Endothelial cell of umbilical vein (primary cell): Measurements from ENCODE around the gene BRWD1. TPM values are rescaled to one million over a fixed set of nuclear protein-coding genes. Genes with fewer than 3 reads are reported as not detected.

Source experiments
- BruUV-seq: library from RNA; stranded (reverse); fragments of 400-500 nt; replicated peaks from 2 replicates; lab custom pipeline; 2021; lab: Mats Ljungman, UMichigan
- CTCF ChIA-PET: fragments of 300-600, 350-600 bp; sonication (Branson Sonifier 250); formaldehyde crosslinking; loops from one replicate; lab custom pipeline; 2021; ENCODE audit warnings: antibody characterized with exemption, inconsistent platforms; lab: Charles Lee
- POLR2A ChIA-PET: fragments of 300-600, 350-600 bp; sonication (Branson Sonifier 250); formaldehyde crosslinking; loops from one replicate; lab custom pipeline; 2021; ENCODE audit warnings: antibody characterized with exemption, inconsistent platforms; lab: Charles Lee
- DNase-seq: peaks from one replicate; pipeline ENCODE4 v3.0.0-alpha.2; 2011; ENCODE audit warnings: low read depth, low spot score
- FAIRE-seq: peaks from 2 replicates; lab custom pipeline; 2011; peaks lifted over from hg19 to GRCh38; lab: Jason Lieb, UNC
- H2AFZ ChIP-seq: 2 replicates; pipeline ENCODE4 v1.6.0; 2012; ENCODE audit warnings: low read depth, low read length, control low read depth, inconsistent platforms
- H3K27ac ChIP-seq: 2 replicates; pipeline ENCODE4 v1.5.1; 2011; ENCODE audit warnings: low read depth, mild to moderate bottlenecking, control low read depth, low read length, moderate library complexity; ENCODE audit not compliant: insufficient read depth
- H3K27me3 ChIP-seq, 2 experiments: 2 replicates each; pipeline versions ENCODE4 v1.6.0 to v1.6.1; 2011; ENCODE audit warnings: low read length in 2 of 2, mixed read lengths in 1 of 2; ENCODE audit not compliant: control insufficient read depth in 2 of 2, insufficient read depth in 2 of 2
- H3K36me3 ChIP-seq, 2 experiments: 2 replicates in 1 of 2; 3 replicates in 1 of 2; pipeline ENCODE4 v1.5.1; 2011; ENCODE audit warnings: low read length in 2 of 2, mild to moderate bottlenecking in 1 of 2, moderate library complexity in 1 of 2; ENCODE audit not compliant: control insufficient read depth in 2 of 2, insufficient read depth in 2 of 2; ENCODE audit errors: extremely low read depth in 1 of 2
- H3K4me1 ChIP-seq: 3 replicates; pipeline ENCODE4 v1.5.1; 2011; ENCODE audit warnings: mild to moderate bottlenecking, low read length; ENCODE audit not compliant: control insufficient read depth, insufficient read depth; ENCODE audit errors: extremely low read depth
- H3K4me2 ChIP-seq: 2 replicates; pipeline ENCODE4 v1.6.1; 2011; ENCODE audit warnings: low read length, control low read depth, mixed read lengths; ENCODE audit not compliant: insufficient read depth
- H3K4me3 ChIP-seq, 3 experiments: fragments of 200-600 bp in 1 of 3; sonication (generic), shearing (Covaris generic) in 1 of 3; replicated peaks in 1 of 3; 2 replicates each; pipeline ENCODE4 v1.5.1; 2011 to 2016; ENCODE audit warnings: control low read depth in 3 of 3, low read length in 3 of 3, mild to moderate bottlenecking in 2 of 3, inconsistent platforms in 1 of 3, low read depth in 1 of 3, moderate library complexity in 1 of 3; ENCODE audit not compliant: insufficient read depth in 1 of 3
- H3K79me2 ChIP-seq: 2 replicates; pipeline ENCODE4 v1.6.0; 2012; ENCODE audit warnings: low read length, inconsistent platforms; ENCODE audit not compliant: control insufficient read depth, insufficient read depth
- H3K9ac ChIP-seq: replicated peaks from 2 replicates; pipeline ENCODE3; 2011; ENCODE audit warnings: low read length, control low read depth; ENCODE audit not compliant: insufficient read depth; ENCODE audit errors: extremely low read depth
- H3K9me1 ChIP-seq: replicated peaks from 3 replicates; pipeline ENCODE4 v1.6.0; 2011; ENCODE audit warnings: mild to moderate bottlenecking, low read length; ENCODE audit not compliant: control insufficient read depth, insufficient read depth; ENCODE audit errors: extremely low read depth
- H3K9me3 ChIP-seq: replicated peaks from 2 replicates; pipeline ENCODE4 v1.5.1; 2012; ENCODE audit warnings: low read length, inconsistent platforms; ENCODE audit not compliant: control insufficient read depth, insufficient read depth
- H4K20me1 ChIP-seq: replicated peaks from 2 replicates; pipeline ENCODE3; 2011; ENCODE audit warnings: mild to moderate bottlenecking, low read length; ENCODE audit not compliant: control insufficient read depth, insufficient read depth; ENCODE audit errors: extremely low read depth
- CTCF ChIP-seq, 2 donors: IDR thresholded peaks; 1 replicate in 1 of 2; 2 replicates in 1 of 2; pipeline ENCODE4 v1.5.1; 2011; ENCODE audit warnings: low read length in 2 of 2, mild to moderate bottlenecking in 2 of 2, moderate library complexity in 2 of 2, control low read depth in 1 of 2, inconsistent platforms in 1 of 2, low read depth in 1 of 2; ENCODE audit not compliant: insufficient read depth in 1 of 2; ENCODE audit errors: extremely low read depth in 1 of 2
- EZH2 ChIP-seq: IDR thresholded peaks from 2 replicates; pipeline ENCODE4 v1.6.1; 2012; ENCODE audit warnings: borderline replicate concordance, low read depth, mild to moderate bottlenecking, moderate library complexity, low read length, inconsistent platforms; ENCODE audit not compliant: severe bottlenecking
- FOS ChIP-seq: IDR thresholded peaks from 2 replicates; pipeline ENCODE4 v1.6.1; 2011; ENCODE audit warnings: mild to moderate bottlenecking, low read length, moderate library complexity, borderline replicate concordance; ENCODE audit not compliant: insufficient read depth
- GATA2 ChIP-seq: IDR thresholded peaks from 2 replicates; pipeline ENCODE4 v1.7.0; 2011; ENCODE audit warnings: low read depth, mild to moderate bottlenecking, moderate library complexity, mixed read lengths, low read length; ENCODE audit not compliant: insufficient read length, insufficient read depth
- JUN ChIP-seq: IDR thresholded peaks from 2 replicates; pipeline ENCODE4 v1.6.1; 2011; ENCODE audit warnings: borderline replicate concordance, low read depth; ENCODE audit not compliant: insufficient read length, insufficient read depth
- MAX ChIP-seq: IDR thresholded peaks from 2 replicates; pipeline ENCODE4 v1.6.1; 2011; ENCODE audit not compliant: insufficient read depth, insufficient read length
- MYC ChIP-seq: IDR thresholded peaks from one replicate; pipeline ENCODE4 v1.6.1; 2011; ENCODE audit warnings: mild to moderate bottlenecking, low read depth, low read length
- POLR2A ChIP-seq: IDR thresholded peaks from 2 replicates; pipeline ENCODE4 v1.6.1; 2012; ENCODE audit warnings: low read depth, mild to moderate bottlenecking, control low read depth, low read length
- POLR2AphosphoS5 ChIP-seq: IDR thresholded peaks from 2 replicates; pipeline ENCODE4 v1.6.1; 2012; ENCODE audit warnings: low read depth, mild to moderate bottlenecking, control low read depth, low read length, moderate library complexity; ENCODE audit not compliant: insufficient read depth
- dilution Hi-C: fragments of 300-500 bp; cut with MboI; formaldehyde crosslinking; loops from one replicate; pipeline ENCODE4 v1.15.0; 2019; ENCODE audit warnings: low sequenced_read_pairs; ENCODE audit not compliant: extremely low pct_ligation_motif_present
- intact Hi-C: fragments of 100-400 bp; cut with micrococcal nuclease; formaldehyde crosslinking; loops from one replicate; pipeline ENCODE4 v1.10.0; 2022
- polyA plus RNA-seq, 4 experiments: library from polyadenylated mRNA; depleted of rRNA in 3 of 4; stranded (reverse) in 3 of 4; unstranded in 1 of 4; fragments of >200 nt; gene quantifications; 2 replicates each; pipeline versions ENCODE4 v1.2.1 to v1.2.3, GENCODE V29; 2011 to 2012; ENCODE audit warnings: missing spikeins in 1 of 4
- total RNA-seq: library from RNA; stranded (reverse); gene quantifications from 2 replicates; pipeline ENCODE4 v1.2.3, GENCODE V29; 2021

The BRWD1 gene
- total and polyA plus RNA-seq, 2 donors (not counting 3 experiments of a cell fraction or from before 2014, with no cell fraction given), result 6.1 to 33.2 TPM

DNA sequence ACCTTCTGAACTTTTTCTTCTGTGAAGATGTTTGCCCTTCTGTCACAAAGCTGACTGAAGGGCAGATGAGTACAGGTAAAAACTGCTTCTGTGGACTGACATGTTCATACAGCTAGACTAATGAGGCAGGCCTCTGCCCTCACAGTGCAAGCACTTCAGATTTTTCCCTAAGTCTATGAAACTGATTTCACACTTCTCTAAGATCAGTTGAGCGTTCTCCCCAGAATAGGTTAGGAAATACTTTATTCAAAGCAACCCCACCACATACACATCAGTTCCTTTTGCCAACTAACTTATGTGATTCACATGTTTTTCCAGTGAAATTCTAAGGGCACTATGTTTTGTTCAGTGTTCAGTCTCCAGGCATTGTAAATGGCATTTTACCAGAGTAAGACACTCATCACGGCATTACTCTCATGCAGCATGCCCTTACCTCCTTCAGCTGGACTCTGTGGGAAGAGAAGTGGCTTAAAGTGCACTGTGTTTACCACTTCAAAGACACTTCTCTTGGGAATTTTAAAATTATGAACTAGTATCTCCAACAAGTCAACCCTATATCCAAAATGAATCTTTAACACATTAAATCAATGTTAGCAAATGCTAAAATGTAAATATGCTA lies 124.8 kb downstream of the BRWD1 start:
- no peak overlapping the region for H3K4me3 ChIP-seq
- no peak overlapping the region for H3K4me2 ChIP-seq
- no peak overlapping the region for H3K9ac ChIP-seq
- no peaks in the 10 kb centered on the region for H3K9me3 ChIP-seq
- TF ChIP-seq GATA2 (no peak), POLR2AphosphoS5 (no peak), MYC (no peak), EZH2 (no peak)
- ChIA-PET POLR2A (no interaction called here), CTCF (interaction anchor here (1.6 kb wide), 1 partner anchor 199 kb away, joined by 4 read pairs; no protein-coding TSS in a partner anchor)
- no peak overlapping the region for H3K27ac ChIP-seq
- no TSS peak for BruUV-seq
- H4K20me1 ChIP-seq, result no peaks in the 10 kb centered on the region
- intact Hi-C loops (no loop called here), dilution Hi-C loops (no loop called here)
- peaks cover 0 to 3% of the 10 kb centered on the region in 2 experiments for H3K36me3 ChIP-seq
- no peaks in the 10 kb centered on the region for H3K79me2 ChIP-seq
- no peaks in the 10 kb centered on the region for H3K9me1 ChIP-seq
- DNase-seq (no peak), FAIRE-seq (no peak)
- H3K4me1 ChIP-seq, result peaks cover 10% of the 10 kb centered on the region
- no peaks in the 10 kb centered on the region for H3K27me3 ChIP-seq
- no peak overlapping the region for H2AFZ ChIP-seq

- ChIA-PET POLR2A (no interaction called here), CTCF (interaction anchor here (1.6 kb wide), 1 partner anchor 200 kb away, joined by 4 read pairs; no protein-coding TSS in a partner anchor)
- Histone ChIP-seq H3K36me3 (peaks cover 0 to 3% of the 10 kb centered on the region in 2 experiments), H3K9me3 (no peaks in the 10 kb centered on the region), H3K4me1 (peaks cover 12% of the 10 kb centered on the region), H3K27me3 (no peaks in the 10 kb centered on the region), H3K9ac (no peak overlapping the region), H3K27ac (no peak overlapping the region), H3K4me3 (no peak overlapping the region), H4K20me1 (no peaks in the 10 kb centered on the region), H3K9me1 (no peaks in the 10 kb centered on the region), H3K4me2 (no peak overlapping the region), H3K79me2 (peaks cover 8% of the 10 kb centered on the region), H2AFZ (no peak overlapping the region)
- intact Hi-C loops (no loop called here), dilution Hi-C loops (no loop called here)
- no peak for FAIRE-seq
- no TSS peak for BruUV-seq
- TF ChIP-seq POLR2A, result no peak
- no peak for TF ChIP-seq CTCF (IDR thresholded peaks at IDR 0.05; ENCODE audit: extremely low read depth in 1 of 2, insufficient read depth in 1 of 2, low read depth in 1 of 2, low read length in 2 of 2)
- TF ChIP-seq MYC, result no peak
- TF ChIP-seq JUN, result no peak
- no peak for TF ChIP-seq GATA2
- TF ChIP-seq POLR2AphosphoS5, result no peak
- no peak for TF ChIP-seq EZH2
- TF ChIP-seq FOS, result no peak
- TF ChIP-seq MAX, result no peak
- no peak for DNase-seq
Observed at GRCh38 chr21:39187141-39187540, 126.3 kb downstream of the BRWD1 start.
